K562 (cell line): ENCODE measurements around the gene GABRB1. TPM values are rescaled to one million over a fixed set of nuclear protein-coding genes. Genes with fewer than 3 reads are reported as not detected.

Experiments
- ATAC-seq: fragments of 200-7000 bp; cut with Tn5 transposase; 3 replicates; pipeline ENCODE4 v1.9.1; 2020; ENCODE audit warnings: moderate library complexity
- BruUV-seq: library from RNA; stranded (reverse); fragments of 400-500 nt; replicated peaks from 2 replicates; lab custom pipeline; 2021; lab: Mats Ljungman, UMichigan
- CTCF ChIA-PET: fragments of 300-600 bp; formaldehyde crosslinking; extraction: SDS; loops from one replicate; lab custom pipeline; 2021; ENCODE audit warnings: low intra/inter-chr PET ratio; lab: Yijun Ruan, JAX
- POLR2A ChIA-PET: fragments of 300-600, 350-650 bp; sonication (Branson Sonifier 250); formaldehyde crosslinking; extraction: SDS; loops from one replicate; lab custom pipeline; 2021; ENCODE audit warnings: antibody characterized with exemption, inconsistent platforms; lab: Yijun Ruan, JAX
- DNase-seq, 4 experiments: peaks; one replicate each; pipeline versions ENCODE4 v3.0.0 to v3.0.0-alpha.2; 2011 to 2018; ENCODE audit warnings: low spot score in 3 of 4, mixed read lengths in 3 of 4; ENCODE audit errors: extremely low read depth in 1 of 4
- FAIRE-seq: peaks from 2 replicates; lab custom pipeline; 2011; peaks lifted over from hg19 to GRCh38; lab: Jason Lieb, UNC
- H2AFZ ChIP-seq: 2 replicates; pipeline ENCODE4 v1.6.0; 2011; ENCODE audit warnings: low read depth, low read length, control low read depth, inconsistent platforms
- H3K27ac ChIP-seq: fragments of 200-600 bp; 3 replicates; pipeline ENCODE4 v1.8.0; 2011; ENCODE audit warnings: low read depth, mild to moderate bottlenecking, control low read depth, inconsistent platforms, low read length, moderate library complexity, mixed read lengths; ENCODE audit errors: extremely low read depth
- H3K27me3 ChIP-seq, 2 experiments: fragments of 300-600 bp in 1 of 2; 2 replicates in 1 of 2; 3 replicates in 1 of 2; pipeline versions ENCODE4 v1.6.0 to v1.8.0; 2011; ENCODE audit warnings: inconsistent platforms in 2 of 2, low read length in 2 of 2, mild to moderate bottlenecking in 1 of 2, mixed read lengths in 1 of 2, moderate library complexity in 1 of 2; ENCODE audit not compliant: control insufficient read depth in 2 of 2, insufficient read depth in 2 of 2
- H3K36me3 ChIP-seq: fragments of 300-600 bp; 3 replicates; pipeline ENCODE4 v1.8.0; 2011; ENCODE audit warnings: mild to moderate bottlenecking, low read length, inconsistent platforms; ENCODE audit not compliant: control insufficient read depth, insufficient read depth
- H3K4me1 ChIP-seq, 2 experiments: fragments of 200-600 bp in 1 of 2; replicated peaks in 1 of 2; 2 replicates in 1 of 2; 3 replicates in 1 of 2; pipeline versions ENCODE4 v1.5.1 to v1.8.0; 2011; ENCODE audit warnings: inconsistent platforms in 2 of 2, low read length in 2 of 2, mild to moderate bottlenecking in 1 of 2, mixed read lengths in 1 of 2, moderate library complexity in 1 of 2; ENCODE audit not compliant: control insufficient read depth in 2 of 2, insufficient read depth in 2 of 2
- H3K4me2 ChIP-seq: 2 replicates; pipeline ENCODE4 v1.6.1; 2011; ENCODE audit warnings: low read length, control low read depth, inconsistent platforms, mixed read lengths; ENCODE audit not compliant: insufficient read depth
- H3K4me3 ChIP-seq: fragments of 200-600 bp; sonication (generic), shearing (Covaris generic); 2 replicates; pipeline ENCODE4 v1.5.1; 2016; ENCODE audit warnings: control low read depth, inconsistent platforms
- H3K79me2 ChIP-seq: fragments of 200-600 bp; 3 replicates; pipeline ENCODE4 v1.8.0; 2011; ENCODE audit warnings: low read length, inconsistent platforms; ENCODE audit not compliant: control insufficient read depth, insufficient read depth
- H3K9ac ChIP-seq, 2 experiments: 2 replicates each; pipeline versions ENCODE4 v1.6.0 to v1.6.1; 2011; ENCODE audit warnings: low read depth in 2 of 2, low read length in 2 of 2, control low read depth in 1 of 2, inconsistent platforms in 1 of 2, mild to moderate bottlenecking in 1 of 2, mixed read lengths in 1 of 2; ENCODE audit not compliant: insufficient read depth in 1 of 2
- H3K9me1 ChIP-seq: one replicate; pipeline ENCODE4 v1.6.0; 2011; ENCODE audit warnings: inconsistent platforms, mild to moderate bottlenecking, low read length, moderate library complexity; ENCODE audit not compliant: control insufficient read depth, insufficient read depth
- H3K9me3 ChIP-seq: replicated peaks from 2 replicates; pipeline ENCODE4 v1.5.1; 2011; ENCODE audit warnings: low read depth, low read length, inconsistent platforms; ENCODE audit not compliant: control insufficient read depth, insufficient read depth
- H4K20me1 ChIP-seq: replicated peaks from 2 replicates; pipeline ENCODE4 v1.6.1; 2011; ENCODE audit warnings: low read length, inconsistent platforms, mixed read lengths; ENCODE audit not compliant: control insufficient read depth, insufficient read depth
- E2F8 ChIP-seq: fragments of 450-650 bp; IDR thresholded peaks from 2 replicates; pipeline ENCODE4 v1.7.1; 2018; ENCODE audit warnings: mild to moderate bottlenecking, low read depth; ENCODE audit not compliant: partially characterized antibody
- ELF1 ChIP-seq: fragments of 200-800 bp; sonication (Bioruptor generic); IDR thresholded peaks from 2 replicates; pipeline ENCODE4 v1.6.1; 2016; ENCODE audit warnings: missing genetic modification characterization, missing compliant biosample characterization
- EWSR1 ChIP-seq: fragments of 450-650 bp; IDR thresholded peaks from 2 replicates; pipeline ENCODE4 v1.6.1; 2018; ENCODE audit warnings: borderline replicate concordance, mild to moderate bottlenecking, low read depth, moderate library complexity; ENCODE audit not compliant: partially characterized antibody
- EZH2 ChIP-seq: IDR thresholded peaks from 2 replicates; pipeline ENCODE4 v1.6.1; 2012; ENCODE audit warnings: low read depth, mild to moderate bottlenecking, inconsistent platforms, low read length, borderline replicate concordance
- GTF2B ChIP-seq: IDR thresholded peaks from 2 replicates; pipeline ENCODE4 v1.6.1; 2011; ENCODE audit not compliant: insufficient read length; ENCODE audit errors: extremely low read depth
- JUND ChIP-seq, 2 experiments: IDR thresholded peaks; 2 replicates in 1 of 2; 3 replicates in 1 of 2; pipeline ENCODE4 v1.6.1; 2011; ENCODE audit warnings: borderline replicate concordance in 2 of 2, low read depth in 2 of 2, low read length in 2 of 2, improper control_type of control experiment in 1 of 2, missing biosample characterization in 1 of 2, missing genetic modification characterization in 1 of 2, missing genetic modification reagents in 1 of 2
- KLF1 ChIP-seq: fragments of 450-650 bp; IDR thresholded peaks from 2 replicates; pipeline ENCODE4 v1.6.1; 2016; ENCODE audit warnings: missing genetic modification characterization, missing compliant biosample characterization
- POU5F1 ChIP-seq: fragments of 150-350 bp; IDR thresholded peaks from 2 replicates; pipeline ENCODE4 v1.6.1; 2014; ENCODE audit warnings: borderline replicate concordance, low read length, low read depth, mild to moderate bottlenecking; ENCODE audit not compliant: partially characterized antibody
- WGBS: fragments of 100-300 bp; shearing (Covaris generic); methylation state at CpG from one replicate; pipeline ENCODE4 v1.1.6; 2016; ENCODE audit warnings: low coverage, mixed read lengths; ENCODE audit not compliant: insufficient coverage; ENCODE audit errors: missing lambda C conversion rate; 5-methylcytosine and 5-hydroxymethylcytosine counted together
- in situ Hi-C: fragments of 300-500 bp; cut with MboI; formaldehyde crosslinking; loops from 4 replicates; pipeline ENCODE4 v1.15.0; 2018; ENCODE audit warnings: inconsistent platforms, mixed read lengths
- intact Hi-C: fragments of 100-400 bp; cut with micrococcal nuclease; formaldehyde crosslinking; loops from 2 replicates; pipeline ENCODE4 v1.14.2; 2022
- polyA plus RNA-seq, 8 experiments: library from polyadenylated mRNA; depleted of rRNA in 4 of 8; stranded (reverse) in 5 of 8; unstranded in 3 of 8; fragments of >200 nt; fragmentation: Nextera tagmentation in 2 of 8; fragmentation: Illumina TruSeq in 1 of 8; extraction: Ambion mirVana in 2 of 8; extraction: Trizol in 1 of 8; gene quantifications; 2 replicates each; pipeline versions ENCODE4 v1.2.1 to v1.2.3, GENCODE V29; 2011 to 2014; ENCODE audit warnings: inconsistent platforms in 1 of 8, missing spikeins in 1 of 8
- total RNA-seq, 7 experiments: library from RNA; depleted of rRNA in 6 of 7; stranded (reverse); fragments of >200 nt in 6 of 7; fragmentation: Illumina TruSeq in 2 of 7; extraction: Trizol in 2 of 7; gene quantifications; 2 replicates each; pipeline versions ENCODE4 v1.2.1 to v1.2.3, GENCODE V29; 2011 to 2021; ENCODE audit warnings: low replicate concordance in 1 of 7
- TF ChIP-seq, protein P1 (sequence below): fragments of 450-650 bp; conservative IDR thresholded peaks from 2 replicates; pipeline ENCODE4 v1.6.1; 2016; ENCODE audit warnings: missing genetic modification characterization, low read depth, mild to moderate bottlenecking, control low read depth, missing compliant biosample characterization
- TF ChIP-seq, protein P2 (sequence below): IDR thresholded peaks from 2 replicates; pipeline ENCODE4 v1.6.1; 2016; ENCODE audit warnings: missing genetic modification characterization, missing compliant biosample characterization
- TF ChIP-seq, protein P3 (sequence below): fragments of 250-450 bp; sonication (Bioruptor Pico); IDR thresholded peaks from 2 replicates; pipeline ENCODE4 v1.5.1; 2021; ENCODE audit warnings: mild to moderate bottlenecking

The GABRB1 gene
- total and polyA plus RNA-seq, 9 of the 15 experiments (the other 6 are each of a cell fraction or from before 2014, with no cell fraction given): not detected

- Histone ChIP-seq H4K20me1 (no peaks in the 10 kb centered on the region), H2AFZ (no peak overlapping the region), H3K4me3 (no peak overlapping the region)
- TF ChIP-seq GTF2B: no peak
- TF ChIP-seq ELF1: no peak
- no peak for TF ChIP-seq EWSR1
- no peak for TF ChIP-seq POU5F1
- TF ChIP-seq KLF1 (tag): no peak
- TF ChIP-seq, protein P1, sequence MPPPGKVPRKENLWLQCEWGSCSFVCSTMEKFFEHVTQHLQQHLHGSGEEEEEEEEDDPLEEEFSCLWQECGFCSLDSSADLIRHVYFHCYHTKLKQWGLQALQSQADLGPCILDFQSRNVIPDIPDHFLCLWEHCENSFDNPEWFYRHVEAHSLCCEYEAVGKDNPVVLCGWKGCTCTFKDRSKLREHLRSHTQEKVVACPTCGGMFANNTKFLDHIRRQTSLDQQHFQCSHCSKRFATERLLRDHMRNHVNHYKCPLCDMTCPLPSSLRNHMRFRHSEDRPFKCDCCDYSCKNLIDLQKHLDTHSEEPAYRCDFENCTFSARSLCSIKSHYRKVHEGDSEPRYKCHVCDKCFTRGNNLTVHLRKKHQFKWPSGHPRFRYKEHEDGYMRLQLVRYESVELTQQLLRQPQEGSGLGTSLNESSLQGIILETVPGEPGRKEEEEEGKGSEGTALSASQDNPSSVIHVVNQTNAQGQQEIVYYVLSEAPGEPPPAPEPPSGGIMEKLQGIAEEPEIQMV: no peak
- TF ChIP-seq EZH2: no peak
- TF ChIP-seq JUND (IDR thresholded peaks at IDR 0.05; ENCODE audit: borderline replicate concordance, low read depth, low read length): no peak
- TF ChIP-seq JUND (tag; IDR thresholded peaks at IDR 0.05; ENCODE audit: borderline replicate concordance, low read depth, low read length): no peak
- TF ChIP-seq, protein P2, sequence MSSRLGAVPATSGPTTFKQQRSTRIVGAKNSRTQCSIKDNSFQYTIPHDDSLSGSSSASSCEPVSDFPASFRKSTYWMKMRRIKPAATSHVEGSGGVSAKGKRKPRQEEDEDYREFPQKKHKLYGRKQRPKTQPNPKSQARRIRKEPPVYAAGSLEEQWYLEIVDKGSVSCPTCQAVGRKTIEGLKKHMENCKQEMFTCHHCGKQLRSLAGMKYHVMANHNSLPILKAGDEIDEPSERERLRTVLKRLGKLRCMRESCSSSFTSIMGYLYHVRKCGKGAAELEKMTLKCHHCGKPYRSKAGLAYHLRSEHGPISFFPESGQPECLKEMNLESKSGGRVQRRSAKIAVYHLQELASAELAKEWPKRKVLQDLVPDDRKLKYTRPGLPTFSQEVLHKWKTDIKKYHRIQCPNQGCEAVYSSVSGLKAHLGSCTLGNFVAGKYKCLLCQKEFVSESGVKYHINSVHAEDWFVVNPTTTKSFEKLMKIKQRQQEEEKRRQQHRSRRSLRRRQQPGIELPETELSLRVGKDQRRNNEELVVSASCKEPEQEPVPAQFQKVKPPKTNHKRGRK (tag): no peak
- TF ChIP-seq, protein P3, sequence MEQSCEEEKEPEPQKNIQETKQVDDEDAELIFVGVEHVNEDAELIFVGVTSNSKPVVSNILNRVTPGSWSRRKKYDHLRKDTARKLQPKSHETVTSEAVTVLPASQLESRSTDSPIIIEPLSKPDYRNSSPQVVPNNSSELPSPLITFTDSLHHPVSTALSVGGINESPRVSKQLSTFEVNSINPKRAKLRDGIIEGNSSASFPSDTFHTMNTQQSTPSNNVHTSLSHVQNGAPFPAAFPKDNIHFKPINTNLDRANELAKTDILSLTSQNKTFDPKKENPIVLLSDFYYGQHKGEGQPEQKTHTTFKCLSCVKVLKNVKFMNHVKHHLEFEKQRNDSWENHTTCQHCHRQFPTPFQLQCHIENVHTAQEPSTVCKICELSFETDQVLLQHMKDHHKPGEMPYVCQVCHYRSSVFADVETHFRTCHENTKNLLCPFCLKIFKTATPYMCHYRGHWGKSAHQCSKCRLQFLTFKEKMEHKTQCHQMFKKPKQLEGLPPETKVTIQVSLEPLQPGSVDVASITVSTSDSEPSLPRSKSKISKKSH (CRISPR knock-in tag): no peak
- TF ChIP-seq E2F8: no peak
- TF ChIP-seq, all 486 proteins: peak for 0
- Histone ChIP-seq H3K9me1 (no peaks in the 10 kb centered on the region), H3K79me2 (no peaks in the 10 kb centered on the region), H3K27me3 (no peaks in the 10 kb centered on the region), H3K4me1 (peaks cover 0 to 2% of the 10 kb centered on the region in 2 experiments; a peak in 1 of 5 replicates), H3K9me3 (no peaks in the 10 kb centered on the region), H3K27ac (no peak overlapping the region), H3K4me2 (no peak overlapping the region), H3K36me3 (no peaks in the 10 kb centered on the region), H3K9ac (no peak overlapping the region)
- DNase-seq: no peak
- no TSS peak for BruUV-seq
- 23% methylated on average over 25 of the region's 25 CpGs for WGBS
- ChIA-PET CTCF (no interaction called here), POLR2A (no interaction called here)
- intact Hi-C loops (no loop called here), in situ Hi-C loops (no loop called here)
- no peak for FAIRE-seq
- no peak for ATAC-seq
Measured at GRCh38 chr4:47425628-47426027, 394.3 kb downstream of the GABRB1 start.
